HG03432 (cell line): ENCODE data around the gene KSR1.

Source experiments
- ATAC-seq: cut with Tn5 transposase; IDR thresholded peaks from one replicate; pipeline ENCODE4 v1.9.1; 2021; ENCODE audit warnings: mild to moderate bottlenecking, moderate library complexity; ENCODE audit not compliant: unreplicated experiment

The KSR1 gene

DNA sequence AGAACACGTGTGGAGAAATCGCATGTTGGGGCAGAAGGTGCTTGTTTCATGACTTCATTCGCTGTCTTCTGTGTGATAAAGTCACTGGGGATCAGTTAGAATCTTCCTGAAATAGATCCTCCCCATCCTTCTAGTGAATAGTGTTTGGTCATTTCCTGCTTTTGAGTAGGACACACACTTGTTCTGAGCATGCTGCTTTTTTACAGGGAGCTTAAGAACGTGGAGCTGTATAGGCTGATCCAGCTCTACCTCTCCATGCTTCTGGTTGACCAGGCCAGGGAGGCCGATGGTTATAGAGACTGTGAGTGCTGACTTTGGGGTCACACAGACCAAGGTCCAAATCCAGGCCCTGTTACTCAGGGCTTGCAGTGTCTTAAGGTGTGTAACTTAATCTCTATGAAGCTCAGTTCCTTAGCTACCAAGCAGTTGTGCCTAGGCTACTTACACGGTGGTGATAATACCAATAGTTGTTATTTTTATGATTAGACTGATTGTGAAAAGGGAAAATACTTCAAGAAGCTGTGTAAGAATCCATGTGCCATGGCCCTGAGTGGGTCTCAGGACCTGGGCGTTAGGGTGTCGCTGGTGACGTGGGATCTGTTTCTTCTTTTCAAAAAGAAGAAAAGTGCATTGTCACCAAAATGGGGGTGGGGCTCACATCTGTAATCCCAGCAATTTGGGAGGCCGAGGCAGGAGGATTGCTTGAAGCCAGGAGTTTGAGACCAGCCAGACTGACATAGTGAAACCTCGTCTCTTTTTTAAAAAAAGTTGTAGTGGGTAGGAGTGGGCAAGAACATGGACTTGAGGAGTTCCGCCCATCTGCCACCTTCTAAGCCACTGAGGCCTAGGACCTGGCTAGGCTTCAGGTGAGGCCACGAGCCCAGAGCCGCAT is 110.7 kb downstream of the KSR1 start:
- ATAC-seq = no peak

DNA sequence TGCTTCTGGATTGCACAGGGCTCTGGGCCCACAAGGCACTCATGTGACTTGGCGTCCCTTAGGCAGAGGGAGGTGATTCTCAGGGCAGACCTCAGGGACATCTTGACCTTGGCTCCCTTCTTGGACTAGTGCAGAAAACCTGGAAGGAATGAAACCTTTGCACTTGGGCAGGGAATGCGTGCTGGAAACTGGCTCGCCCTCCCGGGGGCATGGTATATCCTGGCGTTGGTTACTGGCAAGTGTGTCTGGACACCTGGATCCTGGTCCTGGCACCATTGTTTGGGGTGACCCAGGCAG is 111.3 kb downstream of the KSR1 start:
- no peak for ATAC-seq

DNA sequence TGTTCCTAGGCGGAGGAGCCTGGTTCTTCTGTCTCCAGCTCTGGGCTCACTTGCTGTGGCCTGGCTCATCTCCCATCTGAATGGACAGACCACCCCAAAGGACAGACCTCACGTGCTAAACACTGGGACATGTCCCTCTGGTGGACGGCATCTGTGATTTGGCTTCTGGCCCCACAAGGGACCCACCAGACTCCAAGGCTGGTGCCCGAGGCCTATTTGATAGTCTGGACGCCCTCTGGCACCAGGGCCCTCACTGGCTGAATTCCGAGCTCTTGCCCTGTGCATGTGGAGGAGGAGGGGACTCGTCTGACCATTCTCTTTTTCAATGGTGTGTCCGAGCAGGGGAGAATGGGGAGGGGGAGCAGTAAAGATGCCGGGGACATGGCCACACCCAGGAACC is 112.0 kb downstream of the KSR1 start:
- no peak for ATAC-seq

DNA sequence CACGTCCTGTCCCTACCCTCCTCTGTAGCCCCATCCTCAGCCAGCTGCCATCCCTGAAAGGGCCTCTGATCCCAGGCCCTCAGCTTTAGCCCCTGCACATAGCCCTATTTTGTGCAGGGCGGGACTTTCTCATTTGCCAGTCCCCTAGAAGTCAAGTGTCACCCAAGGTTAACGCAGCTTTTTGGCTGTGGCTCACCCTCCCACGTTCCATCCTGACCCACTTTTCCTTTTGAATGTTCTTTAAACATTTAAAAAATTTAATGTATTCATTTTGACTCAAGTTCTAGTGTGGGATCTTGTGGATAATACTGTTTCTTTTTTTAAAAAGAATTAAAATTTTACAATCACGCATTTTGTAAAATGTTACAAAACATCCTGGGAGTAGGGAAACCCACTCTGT is 112.6 kb downstream of the KSR1 start:
- ATAC-seq = no peak

DNA sequence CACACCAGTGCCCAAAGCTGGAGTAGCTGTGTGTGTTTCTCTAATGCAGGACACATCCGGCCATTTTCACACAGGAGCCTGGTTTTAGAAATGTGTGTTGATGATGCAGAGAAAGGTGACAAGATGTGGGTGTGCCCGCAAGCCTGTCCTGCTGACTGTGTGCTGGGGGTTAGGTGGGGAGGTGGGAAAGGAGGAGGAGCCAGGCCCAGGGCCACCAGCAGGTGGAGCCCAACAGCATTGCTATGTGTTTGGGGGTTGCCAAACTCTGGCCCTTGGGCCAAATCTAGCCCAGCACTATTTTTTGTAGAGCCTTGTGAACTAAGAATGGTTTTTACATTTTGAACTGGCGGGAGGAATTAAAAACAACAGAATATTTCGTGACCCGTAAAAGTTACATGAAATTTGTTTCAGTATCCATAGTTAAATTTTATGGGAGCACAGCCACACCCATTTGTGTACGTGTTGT is 113.0 kb downstream of the KSR1 start:
- ATAC-seq = peak; percentile 60

DNA sequence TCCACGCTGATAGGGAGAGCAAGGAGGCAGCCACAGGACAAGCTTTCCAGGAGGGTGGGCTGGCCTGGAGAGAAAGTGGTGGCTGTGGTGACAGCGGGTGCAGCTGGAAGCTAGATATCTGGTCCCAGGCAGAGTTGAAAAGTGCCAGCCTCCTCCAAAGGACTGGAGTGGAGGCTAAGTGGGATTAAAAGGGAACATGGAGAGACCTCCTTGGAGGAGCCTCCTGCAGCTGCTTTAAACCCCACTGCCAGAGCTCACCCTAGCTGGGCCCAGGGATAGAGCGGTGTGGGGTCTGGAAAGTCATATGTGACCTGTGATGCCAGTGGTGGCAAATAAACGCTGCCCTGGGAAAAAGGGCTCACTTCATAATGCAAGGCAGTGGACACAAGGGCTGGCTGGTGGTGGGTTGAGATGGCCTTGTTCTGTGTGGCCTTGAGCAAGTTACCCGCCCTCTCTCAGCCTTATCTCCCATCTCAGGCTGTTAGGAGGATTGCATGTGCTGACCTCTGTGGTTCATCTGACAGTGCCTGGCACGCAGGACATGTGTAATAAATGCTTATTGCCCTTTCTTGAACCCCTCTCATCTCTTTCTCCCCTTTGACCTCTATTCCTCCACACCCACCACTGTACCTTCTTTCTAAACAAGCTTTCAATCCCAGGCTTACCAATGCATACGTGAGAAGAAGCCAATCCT is 113.8 kb downstream of the KSR1 start:
- no peak for ATAC-seq

DNA sequence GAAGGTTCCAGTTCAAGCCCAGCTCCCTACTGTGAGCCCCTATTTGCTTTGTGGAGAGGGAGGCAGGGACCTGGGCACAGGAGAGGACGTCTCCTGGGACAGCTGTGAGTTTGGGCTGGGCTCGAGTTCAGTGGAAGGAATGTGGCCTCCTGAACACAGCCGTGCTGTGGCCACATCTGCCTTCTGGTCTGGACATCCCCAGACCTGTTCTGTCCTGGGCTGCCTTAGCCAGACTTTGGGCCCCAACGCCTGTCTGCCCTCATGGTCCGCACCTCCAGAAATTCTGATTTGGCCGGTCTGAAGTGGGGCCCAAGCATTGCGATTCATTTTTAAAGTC is 114.3 kb downstream of the KSR1 start:
- no peak for ATAC-seq

DNA sequence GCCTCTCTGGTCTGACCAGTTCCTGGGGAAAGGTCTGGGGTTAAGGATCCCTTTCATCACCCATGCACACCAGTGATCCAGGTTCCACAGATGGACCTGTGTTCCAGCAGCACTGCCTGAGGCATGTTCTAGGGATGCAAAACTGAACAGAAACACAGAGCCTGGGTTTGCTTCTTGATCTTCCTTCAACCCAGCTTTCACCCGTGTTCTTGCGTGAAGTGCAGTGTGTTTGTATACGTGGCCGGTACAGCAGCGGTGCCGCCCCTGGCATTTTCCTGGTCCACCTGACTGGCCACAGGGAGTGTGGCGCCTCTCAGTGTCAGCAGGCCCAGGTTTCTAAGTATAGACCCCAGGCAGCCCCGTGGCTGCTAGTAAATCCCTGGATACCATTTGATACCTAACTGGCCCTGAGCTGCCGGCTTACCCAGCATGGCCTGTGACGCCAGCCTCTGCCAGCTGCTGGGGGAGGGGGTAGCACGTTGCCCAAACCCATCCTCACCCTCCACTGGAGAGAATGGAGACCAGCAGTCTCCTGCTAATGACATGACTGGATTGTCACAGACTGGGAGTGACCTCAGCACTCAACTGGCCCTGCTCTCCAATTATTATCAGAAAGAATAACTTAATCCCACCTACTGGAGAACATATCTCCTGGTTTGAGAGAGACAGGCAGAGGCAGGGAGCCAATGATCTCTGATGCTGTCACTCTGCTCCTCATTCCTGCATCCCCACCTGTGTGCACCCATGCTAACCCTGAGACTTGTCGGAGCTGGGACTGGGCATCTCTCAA is 115.5 kb downstream of the KSR1 start:
- ATAC-seq = no peak

DNA sequence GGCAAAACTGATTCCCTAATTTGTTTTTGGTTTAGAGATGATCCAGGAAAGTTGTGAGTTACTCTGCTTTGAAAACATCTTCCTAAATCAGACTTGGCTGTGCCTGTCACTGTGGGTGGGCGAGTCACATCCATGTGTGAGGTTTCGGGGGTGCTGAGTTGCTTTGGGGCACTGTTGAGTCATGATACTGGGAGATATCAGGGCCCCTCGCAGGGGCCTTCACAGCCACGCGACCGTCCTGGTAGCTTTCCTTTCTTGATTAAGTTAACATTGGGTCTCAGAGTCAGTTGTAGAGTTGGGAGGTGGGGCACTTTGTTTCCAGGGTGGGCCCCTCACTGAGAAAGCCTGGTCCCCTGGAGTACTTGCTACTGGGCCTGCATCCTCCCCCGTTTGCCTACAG is 116.4 kb downstream of the KSR1 start:
- ATAC-seq = no peak

DNA sequence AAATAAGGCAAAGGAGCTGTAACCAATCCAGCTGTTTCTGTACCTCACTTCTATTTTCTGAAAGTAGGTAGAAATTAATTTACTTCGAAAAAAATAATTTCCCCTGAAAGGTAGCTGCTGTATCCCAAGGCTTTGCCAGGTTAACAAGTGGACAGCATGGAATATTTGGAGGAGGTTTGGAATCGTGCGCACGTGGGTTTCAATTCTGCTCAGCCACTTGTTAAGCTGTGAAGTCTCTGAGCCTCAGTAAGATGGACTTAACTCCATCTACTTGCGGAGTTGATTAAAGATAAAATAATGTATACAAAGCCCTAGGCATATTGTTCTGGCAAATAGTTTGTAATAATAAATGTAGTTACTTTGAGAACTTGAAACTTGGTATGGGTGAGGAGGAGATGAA is 117.3 kb downstream of the KSR1 start:
- ATAC-seq = no peak

DNA sequence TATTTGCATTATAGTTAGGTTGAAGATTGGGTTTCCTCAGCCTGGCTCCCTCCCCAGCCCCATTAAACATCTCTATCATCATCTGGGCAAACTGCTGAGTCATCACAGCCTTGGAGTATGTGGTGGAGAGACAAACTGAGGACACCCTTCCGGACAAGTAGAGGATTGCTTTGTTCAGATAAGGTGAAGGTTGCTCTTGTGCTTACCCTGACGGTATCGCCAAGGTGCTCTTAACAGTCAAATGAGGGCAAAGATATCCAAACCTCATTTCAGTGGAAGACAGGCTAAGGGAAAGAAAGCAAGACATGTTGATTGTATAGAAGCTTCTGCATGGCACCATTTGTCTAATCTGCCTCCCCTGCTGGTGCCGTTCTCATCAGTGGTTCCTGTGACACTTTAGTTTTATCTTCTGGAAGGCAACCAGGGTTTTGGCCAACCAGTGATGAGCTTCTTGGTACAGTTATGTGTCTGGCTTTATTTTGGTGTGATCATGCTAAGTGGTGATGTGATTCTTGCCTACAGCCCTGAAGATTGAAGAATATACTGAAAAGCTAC is 117.8 kb downstream of the KSR1 start:
- ATAC-seq = no peak

DNA sequence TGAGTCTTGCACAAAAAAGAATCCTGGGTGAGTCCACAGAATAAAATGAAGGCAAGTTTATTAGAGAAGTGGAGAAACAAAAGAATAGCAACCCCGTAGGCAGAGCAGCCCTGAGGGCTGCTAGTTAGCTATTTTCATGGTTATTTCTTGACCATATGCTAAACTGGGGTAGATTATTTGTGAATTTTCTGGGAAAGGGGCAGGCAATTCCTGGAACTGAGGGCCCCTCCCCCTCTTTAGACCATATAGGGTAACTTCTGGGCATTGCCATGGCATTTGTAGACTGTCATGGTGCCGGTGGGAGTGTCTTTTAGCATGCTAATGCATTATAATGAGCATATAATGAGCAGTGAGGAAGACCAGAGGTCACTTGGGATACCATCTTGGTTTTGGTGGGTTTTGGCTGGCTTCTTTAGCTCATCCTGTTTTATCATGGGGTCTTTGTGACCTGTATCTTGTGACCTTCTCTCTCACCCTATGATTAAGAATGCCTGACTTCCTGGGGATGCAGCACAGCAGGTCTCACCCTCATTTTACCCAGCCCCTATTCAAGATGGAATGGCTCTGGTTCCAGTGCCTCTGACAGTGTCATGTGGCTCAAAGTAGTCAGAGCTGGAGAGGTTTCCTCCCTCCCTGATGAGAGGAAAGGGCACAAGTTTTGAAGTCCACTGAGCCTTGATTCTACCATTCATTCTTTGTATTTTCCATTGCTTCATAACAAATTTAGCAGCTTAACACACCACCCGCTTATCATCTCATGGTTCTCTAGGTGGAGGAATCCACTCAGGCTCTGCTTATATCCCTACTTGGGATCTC is 119.1 kb downstream of the KSR1 start:
- ATAC-seq = no peak

DNA sequence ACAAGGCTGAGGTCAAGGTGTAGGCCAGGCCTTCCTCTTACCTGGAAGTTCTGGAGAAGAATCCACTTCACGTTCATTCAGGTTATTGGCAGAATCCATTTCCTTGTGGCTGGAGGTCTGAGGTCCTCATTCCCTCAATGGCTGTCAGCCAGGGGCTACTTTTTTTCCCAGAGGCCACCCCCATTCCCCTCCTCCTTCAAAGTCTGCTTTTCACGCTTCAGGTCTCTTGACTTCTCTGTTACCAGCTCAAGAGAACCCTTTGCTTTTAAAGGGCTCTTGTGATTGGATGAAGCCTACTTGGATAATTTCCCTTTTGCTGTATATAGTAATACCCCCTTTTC is 119.6 kb downstream of the KSR1 start:
- no peak for ATAC-seq

DNA sequence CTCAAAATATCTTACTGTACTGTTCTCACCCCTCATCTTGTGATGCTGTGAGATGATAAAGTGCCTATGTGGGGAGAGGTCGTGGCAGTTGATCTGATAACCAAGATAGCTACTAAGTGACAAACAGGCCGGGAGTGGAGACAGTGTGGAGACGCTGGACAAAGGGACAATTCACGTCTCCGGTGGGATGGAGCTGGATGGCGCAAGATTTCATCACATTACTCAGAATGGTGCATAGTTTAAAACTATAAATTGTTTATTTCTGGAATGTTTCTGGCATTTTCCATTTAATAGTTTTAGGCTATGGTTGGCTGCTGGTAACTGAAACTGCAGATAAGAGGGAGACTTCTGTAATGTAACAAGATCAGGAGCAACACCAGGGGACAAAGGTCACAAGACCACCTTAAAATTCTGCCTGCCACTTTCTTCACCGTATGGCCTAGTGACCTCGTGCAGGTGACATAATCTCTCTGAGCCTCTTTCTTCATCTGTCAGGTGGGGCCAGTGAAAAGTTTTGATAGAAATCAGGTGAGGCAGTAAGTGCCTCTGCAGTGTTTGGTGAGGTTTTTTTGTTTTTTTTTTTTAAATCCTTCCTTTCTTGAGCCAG is 120.3 kb downstream of the KSR1 start:
- ATAC-seq = no peak

DNA sequence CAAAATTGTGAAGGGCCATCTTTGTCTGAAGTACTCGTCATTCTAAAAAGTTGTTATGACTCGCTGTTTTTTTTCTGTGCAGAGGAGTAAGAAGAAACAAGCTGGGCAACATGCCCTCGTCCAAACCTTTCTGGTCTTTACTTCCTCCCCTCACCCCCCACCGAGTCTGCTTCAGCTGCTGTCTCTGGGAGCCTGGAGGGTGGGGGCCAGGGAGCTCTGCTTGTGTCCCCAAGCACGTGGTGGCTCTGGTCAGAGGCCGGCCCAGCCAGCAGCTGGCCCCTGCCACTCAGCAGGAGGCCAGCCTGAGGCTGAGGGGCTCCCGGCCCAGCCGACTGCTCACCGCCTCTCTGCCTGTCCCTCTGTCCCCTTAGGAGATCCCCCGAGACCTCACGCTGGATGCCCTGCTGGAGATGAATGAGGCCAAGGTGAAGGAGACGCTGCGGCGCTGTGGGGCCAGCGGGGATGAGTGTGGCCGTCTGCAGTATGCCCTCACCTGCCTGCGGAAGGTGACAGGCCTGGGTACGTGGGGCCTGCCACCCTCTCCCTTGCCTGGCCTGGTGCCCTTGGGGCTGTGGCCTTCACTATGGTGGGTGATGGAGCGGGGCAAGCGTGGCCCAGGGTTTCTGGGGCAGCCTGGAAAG is 121.0 kb downstream of the KSR1 start:
- ATAC-seq = no peak

DNA sequence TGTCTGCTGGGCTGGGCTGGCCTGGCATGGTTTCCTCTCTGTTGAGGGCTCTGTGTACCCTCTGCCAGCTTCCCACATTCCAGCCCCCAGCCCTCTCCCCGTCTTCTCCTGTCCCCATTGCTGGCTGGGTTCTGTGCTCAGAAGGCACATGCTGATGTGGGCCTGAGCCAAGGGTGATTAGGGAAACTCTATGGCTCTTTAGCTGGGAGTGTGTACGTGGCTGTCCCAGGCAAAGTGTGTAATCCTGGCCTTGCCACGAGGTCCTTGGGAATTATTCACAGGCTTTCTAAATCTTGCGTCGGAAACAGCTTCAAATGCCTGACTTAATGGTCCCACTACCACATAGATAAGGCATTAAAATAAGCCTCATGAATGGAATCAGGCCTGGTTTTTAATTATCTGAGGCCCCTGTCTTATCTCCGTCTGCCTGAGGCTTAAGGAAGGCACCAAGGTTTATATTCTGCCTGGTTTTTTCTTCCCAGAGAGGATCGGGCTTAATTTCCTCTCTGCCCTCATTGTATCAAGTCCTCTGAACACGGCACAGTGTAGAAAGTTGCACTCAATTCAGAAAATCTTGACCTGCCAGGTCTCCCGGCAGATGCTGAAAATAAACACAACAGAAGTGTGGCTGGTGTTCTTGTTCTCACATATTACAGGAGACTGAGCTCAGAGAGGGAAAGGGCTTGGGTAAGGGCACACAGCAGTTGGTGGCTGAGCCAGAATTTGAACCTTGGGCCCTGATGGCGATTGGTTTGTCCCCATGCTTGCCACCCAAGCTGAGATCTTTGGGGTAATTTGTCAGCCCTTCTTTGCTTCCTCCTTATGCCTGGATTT is 121.9 kb downstream of the KSR1 start:
- no peak for ATAC-seq

DNA sequence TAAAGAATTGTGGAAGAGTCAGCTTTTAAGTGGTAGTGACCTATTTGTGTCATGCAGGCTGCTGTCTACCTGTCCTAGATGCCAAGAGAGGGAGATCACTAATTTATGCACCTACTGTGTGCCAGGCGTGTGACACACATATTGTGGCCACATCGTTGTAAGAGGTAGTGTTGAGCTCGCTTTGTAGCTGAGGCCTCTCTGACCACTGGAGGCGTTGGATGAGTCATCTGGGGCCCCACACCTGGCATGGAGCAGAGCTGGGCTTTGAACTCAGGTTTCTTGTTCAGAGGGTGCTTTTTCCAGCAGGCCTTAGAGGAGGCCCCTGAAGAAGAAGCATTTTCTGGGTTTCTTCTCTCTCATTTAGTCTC is 122.5 kb downstream of the KSR1 start:
- ATAC-seq = peak; percentile 86

DNA sequence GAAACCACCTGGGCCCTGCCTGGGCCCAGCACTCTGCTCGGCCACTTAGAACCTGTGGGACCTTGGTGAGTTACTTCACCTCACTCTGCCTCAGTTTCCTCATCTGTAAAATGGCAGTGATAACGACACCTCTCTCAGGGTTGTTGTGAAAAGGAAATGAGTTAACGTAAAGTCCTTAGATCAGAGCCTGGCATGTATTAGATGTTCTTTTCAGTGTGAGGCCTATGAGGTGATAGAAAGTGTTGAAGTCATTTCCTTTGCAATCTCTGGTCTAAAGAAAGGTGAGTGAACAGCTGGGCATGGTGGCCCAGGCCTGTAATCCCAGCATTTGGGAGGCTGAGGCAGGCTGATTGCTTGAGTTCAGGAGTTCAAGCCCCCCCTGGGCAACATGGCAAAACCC is 123.1 kb downstream of the KSR1 start:
- ATAC-seq = no peak

DNA sequence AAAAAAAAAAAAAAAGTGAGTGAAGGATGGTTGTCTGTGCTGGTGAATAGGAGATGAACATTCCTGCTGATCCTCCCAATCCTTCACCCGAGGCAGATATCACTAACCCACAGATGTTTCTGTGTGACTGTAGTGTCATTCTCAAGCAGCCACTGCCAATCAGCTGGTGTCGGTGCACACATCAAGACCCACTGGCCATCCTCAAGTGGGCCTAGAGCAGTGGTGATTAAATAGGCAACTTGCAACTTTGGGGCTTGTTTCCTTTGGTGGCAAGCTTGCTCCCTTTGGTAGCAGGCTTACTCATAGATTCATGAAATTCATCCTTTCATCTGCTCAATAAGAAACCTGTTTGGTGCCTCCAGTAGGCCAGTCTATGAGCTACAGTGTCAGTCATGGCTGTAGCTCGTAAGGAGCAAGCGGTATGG is 123.7 kb downstream of the KSR1 start:
- no peak for ATAC-seq
